ENCODE data around the gene SPRR1A. TPM values are rescaled to one million over a fixed set of nuclear protein-coding genes. Genes with fewer than 3 reads are reported as not detected.

The SPRR1A gene
- total RNA-seq, result not detected in 2 replicates

GRCh38 chr1:152983743-152984142 lies at the start of gene SPRR1A:
TSS of gene SPRR1A (plus strand) at chr1:152984081. CDS start at chr1:152985231, 1,150 bp downstream.
- intact Hi-C loops (cut with micrococcal nuclease), result no loop called here

- intact Hi-C loops (cut with micrococcal nuclease), result no loop called here
Measured at GRCh38 chr1:152940614-152941013, 43.3 kb upstream of the SPRR1A start.

GRCh38 chr1:152941037-152941711 lies 42.7 kb upstream of the SPRR1A start:
- intact Hi-C loops (cut with micrococcal nuclease), result no loop called here

- intact Hi-C loops (cut with micrococcal nuclease), result no loop called here
Measured at GRCh38 chr1:152942161-152942560, 41.7 kb upstream of the SPRR1A start.

GRCh38 chr1:152946248-152946647 lies 37.6 kb upstream of the SPRR1A start:
- intact Hi-C loops (cut with micrococcal nuclease), result no loop called here

GRCh38 chr1:152946651-152947256 lies 37.1 kb upstream of the SPRR1A start, which contains the start of gene SPRR5:
TSS of gene SPRR5 (plus strand) at chr1:152947206. CDS start at chr1:152948555, 1,349 bp downstream.
- intact Hi-C loops (cut with micrococcal nuclease), result no loop called here

GRCh38 chr1:152951711-152952110 lies 32.2 kb upstream of the SPRR1A start:
- intact Hi-C loops (cut with micrococcal nuclease), result no loop called here

GRCh38 chr1:152953761-152954160 lies 30.1 kb upstream of the SPRR1A start:
- intact Hi-C loops (cut with micrococcal nuclease), result no loop called here

- intact Hi-C loops (cut with micrococcal nuclease), result no loop called here
Measured at GRCh38 chr1:152954436-152954835, 29.4 kb upstream of the SPRR1A start.

- intact Hi-C loops (cut with micrococcal nuclease), result no loop called here
Measured at GRCh38 chr1:152957561-152957960, 26.3 kb upstream of the SPRR1A start.

- intact Hi-C loops (cut with micrococcal nuclease), result no loop called here
Measured at GRCh38 chr1:152959273-152959672, 24.6 kb upstream of the SPRR1A start.

- intact Hi-C loops (cut with micrococcal nuclease), result no loop called here
Measured at GRCh38 chr1:152959801-152960451, 24.0 kb upstream of the SPRR1A start.

- intact Hi-C loops (cut with micrococcal nuclease), result no loop called here
Measured at GRCh38 chr1:152960452-152961044, 23.3 kb upstream of the SPRR1A start.

GRCh38 chr1:152961226-152961891 lies 22.5 kb upstream of the SPRR1A start:
- intact Hi-C loops (cut with micrococcal nuclease), result no loop called here

- intact Hi-C loops (cut with micrococcal nuclease), result no loop called here
Measured at GRCh38 chr1:152962876-152963415, 20.9 kb upstream of the SPRR1A start.

- intact Hi-C loops (cut with micrococcal nuclease), result no loop called here
Measured at GRCh38 chr1:152964536-152964935, 19.3 kb upstream of the SPRR1A start.

- intact Hi-C loops (cut with micrococcal nuclease), result no loop called here
Measured at GRCh38 chr1:152965853-152966252, 18.0 kb upstream of the SPRR1A start.

- intact Hi-C loops (cut with micrococcal nuclease), result no loop called here
Measured at GRCh38 chr1:152967201-152967600, 16.7 kb upstream of the SPRR1A start.

GRCh38 chr1:152968248-152968647 lies 15.6 kb upstream of the SPRR1A start:
- intact Hi-C loops (cut with micrococcal nuclease), result no loop called here

- intact Hi-C loops (cut with micrococcal nuclease), result no loop called here
Measured at GRCh38 chr1:152969036-152969435, 14.8 kb upstream of the SPRR1A start.

- intact Hi-C loops (cut with micrococcal nuclease), result no loop called here
Measured at GRCh38 chr1:152970495-152970894, 13.4 kb upstream of the SPRR1A start, which contains the start of gene SPRR4. TSS of gene SPRR4 (plus strand) at chr1:152970648. CDS start at chr1:152971891, 1,243 bp downstream.
